Calu3 (cell line): ENCODE results near the gene OASL. TPM values are rescaled to one million over a fixed set of nuclear protein-coding genes. Genes with fewer than 3 reads are reported as not detected.
"Not testable (repeated sequence)": the region's sequence is repeated elsewhere in the genome, so short reads cannot be mapped to it uniquely, and the experiment has no call there.

Source experiments
- BruUV-seq: library from RNA; stranded (reverse); fragments of 400-500 nt; replicated peaks from 2 replicates; lab custom pipeline; 2021; lab: Mats Ljungman, UMichigan
- CTCF ChIA-PET: fragments of 300-600 bp; sonication (Branson Sonifier 250); formaldehyde crosslinking; loops from one replicate; lab custom pipeline; 2022; ENCODE audit warnings: antibody characterized with exemption; lab: Charles Lee
- DNase-seq: peaks from one replicate; pipeline ENCODE4 v3.0.0; 2022
- H3K27ac Mint-ChIP-seq: one replicate; pipeline ENCODE4 v1.8.0; 2022; ENCODE audit warnings: mixed read lengths; ENCODE audit not compliant: unreplicated experiment
- H3K27me3 Mint-ChIP-seq: one replicate; pipeline ENCODE4 v1.8.0; 2022; ENCODE audit warnings: mixed read lengths; ENCODE audit not compliant: unreplicated experiment
- H3K36me3 Mint-ChIP-seq: one replicate; pipeline ENCODE4 v1.8.0; 2022; ENCODE audit warnings: mild to moderate bottlenecking, moderate library complexity, mixed read lengths; ENCODE audit not compliant: insufficient read depth, unreplicated experiment
- H3K4me1 Mint-ChIP-seq: one replicate; pipeline ENCODE4 v1.8.0; 2022; ENCODE audit warnings: mild to moderate bottlenecking, low read depth, mixed read lengths; ENCODE audit not compliant: unreplicated experiment
- H3K4me3 Mint-ChIP-seq: one replicate; pipeline ENCODE4 v1.8.0; 2022; ENCODE audit warnings: mild to moderate bottlenecking, low read depth, moderate library complexity, mixed read lengths; ENCODE audit not compliant: unreplicated experiment
- H3K9me3 Mint-ChIP-seq: one replicate; pipeline ENCODE4 v1.8.0; 2022; ENCODE audit warnings: low read depth, mixed read lengths; ENCODE audit not compliant: unreplicated experiment
- intact Hi-C: fragments of 100-400 bp; cut with micrococcal nuclease; formaldehyde crosslinking; loops from one replicate; pipeline ENCODE4 v1.10.0; 2022; ENCODE audit not compliant: unreplicated experiment
- total RNA-seq: library from RNA; stranded (reverse); gene quantifications from 2 replicates; pipeline ENCODE4 v1.2.3, GENCODE V29; 2022
- TF ChIP-seq, protein P1 (sequence below): fragments of 200-600 bp; IDR thresholded peaks from one replicate; pipeline ENCODE4 v1.8.0; 2022; ENCODE audit warnings: antibody characterized with exemption; ENCODE audit not compliant: unreplicated experiment

Gene OASL
- total RNA-seq, 1 experiment from 2014 or later, result 73.7 TPM

DNA sequence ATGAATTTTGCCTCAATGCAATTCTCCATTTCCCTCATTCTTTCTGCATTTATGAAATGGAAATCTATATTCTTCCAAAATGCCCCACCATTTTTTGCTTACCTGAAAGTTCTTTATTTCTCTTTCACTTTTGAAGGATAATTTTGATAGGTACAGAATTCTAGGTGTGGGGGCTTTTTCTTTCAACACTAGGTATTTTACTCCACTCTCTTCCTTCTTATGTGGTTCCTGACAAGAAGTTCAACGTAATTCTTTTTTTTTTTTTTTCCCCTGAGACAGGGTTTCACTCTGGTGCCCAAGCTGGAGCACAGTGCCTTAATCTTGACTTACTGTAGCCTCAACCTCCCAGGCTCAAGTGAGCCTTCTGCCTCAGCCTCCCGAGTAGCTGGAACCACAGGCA is 26.3 kb upstream of the OASL start:
- DNase-seq, result no peak
- Mint-ChIP-seq H3K36me3 (no peaks in the 10 kb centered on the region), H3K4me3 (no peak overlapping the region), H3K27me3 (no peaks in the 10 kb centered on the region), H3K9me3 (no peaks in the 10 kb centered on the region), H3K27ac (no peak overlapping the region), H3K4me1 (peaks cover 2% of the 10 kb centered on the region)
- CTCF ChIA-PET, result interaction anchor here (0.6 to 0.7 kb wide), 3 partner anchors 85 to 623 kb away, joined by 3 to 4 read pairs (median 3); no protein-coding TSS in a partner anchor
- BruUV-seq, result no TSS peak
- TF ChIP-seq, protein P1, sequence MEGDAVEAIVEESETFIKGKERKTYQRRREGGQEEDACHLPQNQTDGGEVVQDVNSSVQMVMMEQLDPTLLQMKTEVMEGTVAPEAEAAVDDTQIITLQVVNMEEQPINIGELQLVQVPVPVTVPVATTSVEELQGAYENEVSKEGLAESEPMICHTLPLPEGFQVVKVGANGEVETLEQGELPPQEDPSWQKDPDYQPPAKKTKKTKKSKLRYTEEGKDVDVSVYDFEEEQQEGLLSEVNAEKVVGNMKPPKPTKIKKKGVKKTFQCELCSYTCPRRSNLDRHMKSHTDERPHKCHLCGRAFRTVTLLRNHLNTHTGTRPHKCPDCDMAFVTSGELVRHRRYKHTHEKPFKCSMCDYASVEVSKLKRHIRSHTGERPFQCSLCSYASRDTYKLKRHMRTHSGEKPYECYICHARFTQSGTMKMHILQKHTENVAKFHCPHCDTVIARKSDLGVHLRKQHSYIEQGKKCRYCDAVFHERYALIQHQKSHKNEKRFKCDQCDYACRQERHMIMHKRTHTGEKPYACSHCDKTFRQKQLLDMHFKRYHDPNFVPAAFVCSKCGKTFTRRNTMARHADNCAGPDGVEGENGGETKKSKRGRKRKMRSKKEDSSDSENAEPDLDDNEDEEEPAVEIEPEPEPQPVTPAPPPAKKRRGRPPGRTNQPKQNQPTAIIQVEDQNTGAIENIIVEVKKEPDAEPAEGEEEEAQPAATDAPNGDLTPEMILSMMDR, result no peak
- intact Hi-C loops, result no loop called here

DNA sequence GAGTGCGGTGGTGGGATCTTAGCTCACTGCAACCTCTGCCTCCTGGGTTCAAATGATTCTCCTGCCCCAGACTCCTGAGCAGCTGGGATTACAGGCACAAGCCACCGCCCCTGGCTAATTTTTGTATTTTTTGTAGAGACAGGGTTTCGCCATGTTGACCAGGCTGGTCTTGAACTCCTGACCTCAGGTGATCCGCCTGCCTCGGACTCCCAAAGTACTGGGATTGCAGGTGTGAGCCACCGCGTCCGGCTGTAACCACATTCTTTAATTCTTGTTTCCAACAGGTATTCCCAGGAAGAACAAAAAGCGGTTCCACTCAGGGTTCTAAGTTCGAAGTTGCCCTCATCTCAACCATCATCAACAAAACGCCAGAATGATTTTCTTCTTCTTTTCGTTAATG is 25.5 kb upstream of the OASL start:
- H3K4me3 Mint-ChIP-seq, H3K4me1 Mint-ChIP-seq, DNase-seq, H3K27ac Mint-ChIP-seq, BruUV-seq, H3K36me3 Mint-ChIP-seq, H3K27me3 Mint-ChIP-seq, H3K9me3 Mint-ChIP-seq: not testable (repeated sequence)
- intact Hi-C loops, result loop anchor here (5.0 kb wide), 2 partner anchors 33 to 48 kb away; no protein-coding TSS in a partner anchor
- CTCF ChIA-PET, result interaction anchor here (0.5 to 0.7 kb wide), 3 partner anchors 23 to 373 kb away, joined by 3 to 4 read pairs (median 3); no protein-coding TSS in a partner anchor

GRCh38 chr12:121064116-121064515 is 25.1 kb upstream of the OASL start:
- intact Hi-C loops, result loop anchor here (5.0 kb wide), 2 partner anchors 33 to 48 kb away; no protein-coding TSS in a partner anchor
- TF ChIP-seq, protein P1, result no peak
- H3K4me3 Mint-ChIP-seq, result no peak overlapping the region
- no peak overlapping the region for H3K27ac Mint-ChIP-seq
- no peaks in the 10 kb centered on the region for H3K36me3 Mint-ChIP-seq
- DNase-seq, result no peak
- CTCF ChIA-PET, result no interaction called here
- BruUV-seq, result no TSS peak
- no peaks in the 10 kb centered on the region for H3K9me3 Mint-ChIP-seq
- H3K27me3 Mint-ChIP-seq, result no peaks in the 10 kb centered on the region
- H3K4me1 Mint-ChIP-seq, result peaks cover 7% of the 10 kb centered on the region

DNA sequence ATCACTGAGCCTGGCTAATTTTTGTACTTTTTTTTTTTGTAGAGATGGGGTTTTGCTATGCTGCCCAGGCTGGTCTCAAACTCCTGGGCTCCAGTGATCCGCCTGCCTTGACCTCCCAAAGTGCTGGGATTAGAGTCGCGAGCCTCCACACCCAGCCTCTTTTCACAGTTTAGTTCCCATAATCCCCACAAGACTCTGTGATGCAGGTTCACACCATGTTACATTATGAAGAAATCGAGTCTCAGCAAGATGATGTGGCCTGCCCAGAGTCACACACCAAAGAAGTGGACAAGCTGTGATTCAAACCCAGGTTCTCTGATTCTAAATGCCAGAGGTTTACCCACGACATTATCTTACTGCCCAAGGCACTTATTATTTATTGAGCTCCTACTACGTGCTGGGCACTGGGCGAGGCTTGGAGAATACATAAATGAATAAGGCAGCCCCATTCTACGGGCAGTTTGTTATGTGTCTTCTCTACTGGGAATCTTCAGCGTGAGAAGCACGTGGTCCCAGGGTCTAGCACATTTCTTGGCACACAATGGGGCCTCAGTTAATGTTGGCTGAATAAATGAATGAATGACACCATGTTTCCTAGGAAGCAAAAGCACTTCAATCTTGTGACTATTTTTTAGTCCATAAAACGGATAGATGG is 23.5 kb upstream of the OASL start:
- Mint-ChIP-seq H3K4me1 (peaks cover 7% of the 10 kb centered on the region), H3K4me3 (no peak overlapping the region), H3K27ac (no peak overlapping the region), H3K27me3 (no peaks in the 10 kb centered on the region), H3K36me3 (no peaks in the 10 kb centered on the region), H3K9me3 (no peaks in the 10 kb centered on the region)
- CTCF ChIA-PET, result no interaction called here
- BruUV-seq, result no TSS peak
- DNase-seq, result no peak
- intact Hi-C loops, result loop anchor here (5.0 kb wide), 2 partner anchors 35 to 50 kb away; no protein-coding TSS in a partner anchor
- TF ChIP-seq, protein P1, result no peak

DNA sequence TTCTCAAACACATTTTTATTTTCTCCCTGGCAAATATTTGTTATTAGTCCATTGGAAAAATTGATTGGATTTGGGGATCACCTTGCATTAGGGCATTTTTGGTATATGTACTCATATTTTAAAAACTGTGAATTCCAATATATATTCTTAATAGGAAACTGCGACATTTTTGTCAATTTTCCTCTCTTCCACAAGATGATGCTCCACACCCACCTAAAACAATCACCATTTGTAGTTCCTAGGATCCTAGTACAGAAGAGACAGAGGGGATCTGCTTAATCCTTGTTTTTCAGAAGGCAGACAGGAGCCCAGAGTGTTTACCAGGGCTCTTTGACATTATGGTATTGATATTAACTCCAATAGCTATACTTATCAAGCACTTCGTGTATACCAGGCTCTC is 22.8 kb upstream of the OASL start:
- H3K9me3 Mint-ChIP-seq, result no peaks in the 10 kb centered on the region
- no peak overlapping the region for H3K4me3 Mint-ChIP-seq
- CTCF ChIA-PET, result no interaction called here
- peaks cover 7% of the 10 kb centered on the region for H3K4me1 Mint-ChIP-seq
- intact Hi-C loops, result loop anchor here (2.0 to 5.0 kb wide), 3 partner anchors 35 to 161 kb away; no protein-coding TSS in a partner anchor
- H3K36me3 Mint-ChIP-seq, result no peaks in the 10 kb centered on the region
- DNase-seq, result no peak
- BruUV-seq, result no TSS peak
- no peaks in the 10 kb centered on the region for H3K27me3 Mint-ChIP-seq
- TF ChIP-seq, protein P1, result no peak
- no peak overlapping the region for H3K27ac Mint-ChIP-seq
